MM.1S (cell line): Measurements from ENCODE around the gene DUSP7.
A peak's percentile ranks its signal among the peaks of the same experiment; 100 is the strongest.

Source experiments
- DNase-seq: peaks from one replicate; pipeline ENCODE4 v3.0.0-alpha.2; 2015
- H2AFZ ChIP-seq: fragments of 300-600 bp; sonication (generic); 2 replicates; pipeline ENCODE4 v1.6.0; 2016; ENCODE audit warnings: antibody characterized with exemption, low read length
- H3F3A ChIP-seq: fragments of 300-600 bp; sonication (generic); 2 replicates; pipeline ENCODE4 v1.6.1; 2016; ENCODE audit warnings: mild to moderate bottlenecking, antibody characterized with exemption, low read length, moderate library complexity, mixed read lengths; ENCODE audit not compliant: insufficient read depth
- H3K27ac ChIP-seq: fragments of 300-600 bp; sonication (generic); 2 replicates; pipeline ENCODE4 v1.5.1; 2016; ENCODE audit warnings: mild to moderate bottlenecking, low read length
- H3K27me3 ChIP-seq: fragments of 300-600 bp; sonication (generic); replicated peaks from 2 replicates; pipeline ENCODE4 v1.6.0; 2016; ENCODE audit warnings: low read length; ENCODE audit not compliant: insufficient read depth
- H3K36me3 ChIP-seq: fragments of 300-600 bp; sonication (generic); replicated peaks from 2 replicates; pipeline ENCODE4 v1.6.1; 2016; ENCODE audit warnings: mild to moderate bottlenecking, low read length, mixed read lengths; ENCODE audit not compliant: insufficient read depth
- H3K4me1 ChIP-seq: fragments of 300-600 bp; sonication (generic); 2 replicates; pipeline ENCODE4 v1.6.1; 2016; ENCODE audit warnings: low read length, mixed read lengths
- H3K4me2 ChIP-seq: fragments of 300-600 bp; sonication (generic); 2 replicates; pipeline ENCODE4 v1.6.0; 2016; ENCODE audit warnings: low read depth, low read length
- H3K4me3 ChIP-seq: fragments of 300-600 bp; sonication (generic); 2 replicates; pipeline ENCODE4 v1.5.1; 2016; ENCODE audit warnings: low read length, mixed read lengths
- H3K79me2 ChIP-seq: fragments of 300-600 bp; sonication (generic); 2 replicates; pipeline ENCODE4 v1.6.1; 2016; ENCODE audit warnings: mixed run types, low read length, mixed read lengths
- H3K9ac ChIP-seq: fragments of 300-600 bp; sonication (generic); 2 replicates; pipeline ENCODE4 v1.6.1; 2016; ENCODE audit warnings: low read length, mixed read lengths
- H3K9me2 ChIP-seq: fragments of 300-600 bp; sonication (generic); replicated peaks from 2 replicates; pipeline ENCODE4 v1.6.1; 2016; ENCODE audit warnings: mild to moderate bottlenecking, low read length, mixed read lengths; ENCODE audit not compliant: insufficient read depth
- H3K9me3 ChIP-seq: fragments of 300-600 bp; sonication (generic); replicated peaks from 2 replicates; pipeline ENCODE4 v1.6.1; 2016; ENCODE audit warnings: mild to moderate bottlenecking, low read length, mixed read lengths; ENCODE audit not compliant: insufficient read depth
- H4K20me1 ChIP-seq: fragments of 300-600 bp; sonication (generic); 2 replicates; pipeline ENCODE4 v1.6.1; 2016; ENCODE audit warnings: mild to moderate bottlenecking, low read length, moderate library complexity, mixed read lengths; ENCODE audit not compliant: insufficient read depth
- CTCF ChIP-seq: fragments of 300-600 bp; sonication (generic); IDR thresholded peaks from 2 replicates; pipeline ENCODE4 v1.5.1; 2016; ENCODE audit warnings: antibody characterized with exemption, low read length, mixed read lengths
- EZH2 ChIP-seq: fragments of 300-600 bp; sonication (generic); optimal IDR thresholded peaks from 2 replicates; pipeline ENCODE3; 2017; ENCODE audit warnings: low read depth, mild to moderate bottlenecking, antibody characterized with exemption, low read length, mixed read lengths
- EZH2phosphoT487 ChIP-seq: fragments of 300-600 bp; sonication (generic); IDR thresholded peaks from 2 replicates; pipeline ENCODE4 v1.6.1; 2018; ENCODE audit warnings: antibody characterized with exemption, low read length

DUSP7 gene

GRCh38 chr3:52055537-52056351 is 627 bp downstream of the DUSP7 start:
- no peaks in the 10 kb centered on the region; the same call in 1 of the 2 replicates for H3F3A ChIP-seq
- H3K4me3 ChIP-seq = peak overlapping the region; percentile 79
- peaks cover 33% of the 10 kb centered on the region for H3K79me2 ChIP-seq
- peaks cover 11% of the 10 kb centered on the region; the same call in 1 of the 2 replicates for H3K4me1 ChIP-seq
- peak overlapping the region; percentile 64 for H2AFZ ChIP-seq
- no peaks in the 10 kb centered on the region for H3K9me2 ChIP-seq
- peak overlapping the region; percentile 77 for H3K9ac ChIP-seq
- H3K27ac ChIP-seq = peak overlapping the region; percentile 13; the same call in 1 of the 2 replicates
- H3K27me3 ChIP-seq = no peaks in the 10 kb centered on the region
- 0 out of 2 replicates have a peak, but pooled peaks cover 2% of the 10 kb centered on the region for H3K36me3 ChIP-seq
- no peaks in the 10 kb centered on the region for H4K20me1 ChIP-seq
- DNase-seq = peak; percentile 66
- H3K4me2 ChIP-seq = peak overlapping the region; percentile 94
- no peak for TF ChIP-seq CTCF
- no peak for TF ChIP-seq EZH2phosphoT487
- no peak for TF ChIP-seq EZH2
- H3K9me3 ChIP-seq = no peaks in the 10 kb centered on the region

GRCh38 chr3:52054661-52055511 is 1.5 kb downstream of the DUSP7 start:
- peaks cover 11% of the 10 kb centered on the region; the same call in 1 of the 2 replicates for H3K4me1 ChIP-seq
- H2AFZ ChIP-seq = peak overlapping the region; percentile 64
- no peaks in the 10 kb centered on the region for H3K9me2 ChIP-seq
- TF ChIP-seq EZH2 = no peak
- peak; percentile 34; the same call in 1 of the 2 replicates for TF ChIP-seq CTCF
- peak; percentile 21 for DNase-seq
- H3K9me3 ChIP-seq = no peaks in the 10 kb centered on the region
- 0 out of 2 replicates have a peak, but pooled peaks cover 2% of the 10 kb centered on the region for H3K36me3 ChIP-seq
- peak overlapping the region; percentile 79 for H3K4me3 ChIP-seq
- peaks cover 33% of the 10 kb centered on the region for H3K79me2 ChIP-seq
- H3K4me2 ChIP-seq = peak overlapping the region; percentile 94
- no peaks in the 10 kb centered on the region; the same call in 1 of the 2 replicates for H3F3A ChIP-seq
- peak overlapping the region; percentile 77 for H3K9ac ChIP-seq
- no peaks in the 10 kb centered on the region for H3K27me3 ChIP-seq
- peak overlapping the region; percentile 13; the same call in 1 of the 2 replicates for H3K27ac ChIP-seq
- H4K20me1 ChIP-seq = no peaks in the 10 kb centered on the region

GRCh38 chr3:52053307-52054304 is 2.8 kb downstream of the DUSP7 start:
- no peaks in the 10 kb centered on the region for H3K9me2 ChIP-seq
- no peak for DNase-seq
- no peaks in the 10 kb centered on the region for H4K20me1 ChIP-seq
- H3K9me3 ChIP-seq = no peaks in the 10 kb centered on the region
- H3K27ac ChIP-seq = no peak overlapping the region
- H3K27me3 ChIP-seq = no peaks in the 10 kb centered on the region
- TF ChIP-seq EZH2phosphoT487 (no peak), CTCF (no peak), EZH2 (no peak)
- no peak overlapping the region for H3K4me2 ChIP-seq
- no peak overlapping the region for H3K9ac ChIP-seq
- H2AFZ ChIP-seq = no peak overlapping the region
- peaks cover 11% of the 10 kb centered on the region; the same call in 1 of the 2 replicates for H3K4me1 ChIP-seq
- H3K4me3 ChIP-seq = no peak overlapping the region
- 0 out of 2 replicates have a peak, but pooled peaks cover 2% of the 10 kb centered on the region for H3K36me3 ChIP-seq
- no peaks in the 10 kb centered on the region; the same call in none of the 2 replicates for H3F3A ChIP-seq
- H3K79me2 ChIP-seq = peaks cover 33% of the 10 kb centered on the region
